ENCODE measurements around the gene SLC39A10. TPM values are rescaled to one million over a fixed set of nuclear protein-coding genes. Genes with fewer than 3 reads are reported as not detected.

The SLC39A10 gene
- total and polyA plus RNA-seq, 2 experiments from 2014 or later = 48.0 to 82.6 TPM

GRCh38 chr2:195612611-195613495 lies 44.2 kb upstream of the SLC39A10 start:
- H3K9me2 ChIP-seq (ENCODE audit: insufficient read depth) = no peaks in the 10 kb centered on the region
- TF ChIP-seq EZH2phosphoT487 (IDR thresholded peaks at IDR 0.05; ENCODE audit: insufficient read depth, low read depth) (no peak), EZH2 (IDR thresholded peaks at IDR 0.05; ENCODE audit: insufficient read depth, poor library complexity, severe bottlenecking) (no peak)
- H4K20me1 ChIP-seq (ENCODE audit: insufficient read depth) = no peaks in the 10 kb centered on the region
- peaks cover 28% of the 10 kb centered on the region for H3F3A ChIP-seq (ENCODE audit: insufficient read depth)
- peak overlapping the region; percentile 52 for H2AFZ ChIP-seq
- WGBS, 2 experiments (ENCODE audit: low coverage in 1 of 2, low lambda C conversion rate in 2 of 2, missing lambda C conversion rate in 2 of 2) = 1 to 5% methylated on average over 3 of the region's 3 CpGs
- no peaks in the 10 kb centered on the region for H3K36me3 ChIP-seq (ENCODE audit: low read depth)
- peaks cover 27% of the 10 kb centered on the region for H3K4me1 ChIP-seq (ENCODE audit: insufficient read depth)
- peak overlapping the region; percentile 85 for H3K4me2 ChIP-seq (ENCODE audit: unreplicated experiment)
- in situ Hi-C loops (cut with MboI) = no loop called here
- H3K4me3 ChIP-seq = peak overlapping the region; percentile 72
- 0 out of 2 replicates have a peak, but pooled peaks cover 9% of the 10 kb centered on the region for H3K79me2 ChIP-seq (ENCODE audit: insufficient read depth)
- peak; percentile 75 for DNase-seq
- peak overlapping the region; percentile 86 for H3K27ac ChIP-seq
- no peaks in the 10 kb centered on the region for H3K9me3 ChIP-seq (ENCODE audit: low read depth)
- H3K9ac ChIP-seq = peak overlapping the region; percentile 76
- no peaks in the 10 kb centered on the region for H3K27me3 ChIP-seq (replicated peaks; ENCODE audit: insufficient read depth)

GRCh38 chr2:195613922-195614321 lies 43.1 kb upstream of the SLC39A10 start:
- no peaks in the 10 kb centered on the region for H3K27me3 ChIP-seq (replicated peaks; ENCODE audit: insufficient read depth)
- in situ Hi-C loops (cut with MboI) = no loop called here
- H3K36me3 ChIP-seq (ENCODE audit: low read depth) = no peaks in the 10 kb centered on the region
- peaks cover 28% of the 10 kb centered on the region for H3F3A ChIP-seq (ENCODE audit: insufficient read depth)
- H3K4me2 ChIP-seq (ENCODE audit: unreplicated experiment) = peak overlapping the region; percentile 85
- no peaks in the 10 kb centered on the region for H3K9me2 ChIP-seq (ENCODE audit: insufficient read depth)
- H3K27ac ChIP-seq = peak overlapping the region; percentile 86
- TF ChIP-seq EZH2 (IDR thresholded peaks at IDR 0.05; ENCODE audit: insufficient read depth, poor library complexity, severe bottlenecking) = no peak
- no peak for TF ChIP-seq EZH2phosphoT487 (IDR thresholded peaks at IDR 0.05; ENCODE audit: insufficient read depth, low read depth)
- H3K4me1 ChIP-seq (ENCODE audit: insufficient read depth) = peaks cover 27% of the 10 kb centered on the region
- peak; percentile 94 for DNase-seq
- no peaks in the 10 kb centered on the region for H4K20me1 ChIP-seq (ENCODE audit: insufficient read depth)
- H3K9ac ChIP-seq = peak overlapping the region; percentile 76
- 0 out of 2 replicates have a peak, but pooled peaks cover 9% of the 10 kb centered on the region for H3K79me2 ChIP-seq (ENCODE audit: insufficient read depth)
- peak overlapping the region; percentile 72 for H3K4me3 ChIP-seq
- no peaks in the 10 kb centered on the region for H3K9me3 ChIP-seq (ENCODE audit: low read depth)
- no peak overlapping the region for H2AFZ ChIP-seq
- WGBS, 2 experiments (ENCODE audit: low coverage in 1 of 2, low lambda C conversion rate in 2 of 2, missing lambda C conversion rate in 2 of 2) = 0 to 3% methylated on average over 2 of the region's 2 CpGs

GRCh38 chr2:195619590-195619989 lies 37.4 kb upstream of the SLC39A10 start:
- TF ChIP-seq EZH2phosphoT487 (IDR thresholded peaks at IDR 0.05; ENCODE audit: insufficient read depth, low read depth) (no peak), EZH2 (IDR thresholded peaks at IDR 0.05; ENCODE audit: insufficient read depth, poor library complexity, severe bottlenecking) (no peak)
- H3K27ac ChIP-seq = no peak overlapping the region

GRCh38 chr2:195620501-195620900 lies 36.5 kb upstream of the SLC39A10 start:
- 0 out of 2 replicates have a peak overlapping the region, but pooled peaks have one; percentile 0 for H3K27ac ChIP-seq
- in situ Hi-C loops (cut with MboI) = no loop called here
- WGBS, 2 experiments (ENCODE audit: low coverage in 1 of 2, low lambda C conversion rate in 2 of 2, missing lambda C conversion rate in 2 of 2) = 43 to 44% methylated on average over 3 of the region's 3 CpGs

More at GRCh38 chr2:195619590-195619989, 37.4 kb upstream of the SLC39A10 start:
- no peak overlapping the region for H2AFZ ChIP-seq
- no peak overlapping the region for H3K4me3 ChIP-seq
- no peaks in the 10 kb centered on the region for H3K36me3 ChIP-seq (ENCODE audit: low read depth)
- peaks cover 17% of the 10 kb centered on the region for H3F3A ChIP-seq (ENCODE audit: insufficient read depth)
- H3K9ac ChIP-seq = no peak overlapping the region
- peak; percentile 5 for DNase-seq
- H3K9me2 ChIP-seq (ENCODE audit: insufficient read depth) = no peaks in the 10 kb centered on the region
- no peak overlapping the region for H3K4me2 ChIP-seq (ENCODE audit: unreplicated experiment)
- in situ Hi-C loops (cut with MboI) = no loop called here
- no peaks in the 10 kb centered on the region for H3K27me3 ChIP-seq (replicated peaks; ENCODE audit: insufficient read depth)
- no peaks in the 10 kb centered on the region for H3K9me3 ChIP-seq (ENCODE audit: low read depth)
- H4K20me1 ChIP-seq (ENCODE audit: insufficient read depth) = no peaks in the 10 kb centered on the region
- peaks cover 24% of the 10 kb centered on the region for H3K4me1 ChIP-seq (ENCODE audit: insufficient read depth)
- H3K79me2 ChIP-seq (ENCODE audit: insufficient read depth) = 0 out of 2 replicates have a peak, but pooled peaks cover 9% of the 10 kb centered on the region
- 81 to 85% methylated on average over 3 of the region's 3 CpGs for WGBS, 2 experiments (ENCODE audit: low coverage in 1 of 2, low lambda C conversion rate in 2 of 2, missing lambda C conversion rate in 2 of 2)

More at GRCh38 chr2:195620501-195620900, 36.5 kb upstream of the SLC39A10 start:
- no peak overlapping the region; the same call in 1 of the 2 replicates for H2AFZ ChIP-seq
- no peaks in the 10 kb centered on the region for H3K9me3 ChIP-seq (ENCODE audit: low read depth)
- H3K79me2 ChIP-seq (ENCODE audit: insufficient read depth) = 0 out of 2 replicates have a peak, but pooled peaks cover under 1% of the 10 kb centered on the region
- no peaks in the 10 kb centered on the region for H4K20me1 ChIP-seq (ENCODE audit: insufficient read depth)
- H3K4me2 ChIP-seq (ENCODE audit: unreplicated experiment) = peak overlapping the region; percentile 13
- H3K36me3 ChIP-seq (ENCODE audit: low read depth) = no peaks in the 10 kb centered on the region
- peaks cover 17% of the 10 kb centered on the region for H3K4me1 ChIP-seq (ENCODE audit: insufficient read depth)
- TF ChIP-seq EZH2 (IDR thresholded peaks at IDR 0.05; ENCODE audit: insufficient read depth, poor library complexity, severe bottlenecking) (no peak), EZH2phosphoT487 (IDR thresholded peaks at IDR 0.05; ENCODE audit: insufficient read depth, low read depth) (no peak)
- H3K9ac ChIP-seq = no peak overlapping the region
- no peaks in the 10 kb centered on the region for H3K9me2 ChIP-seq (ENCODE audit: insufficient read depth)
- no peak overlapping the region for H3K4me3 ChIP-seq
- H3F3A ChIP-seq (ENCODE audit: insufficient read depth) = peaks cover 9% of the 10 kb centered on the region
- DNase-seq = peak; percentile 33
- no peaks in the 10 kb centered on the region for H3K27me3 ChIP-seq (replicated peaks; ENCODE audit: insufficient read depth)

Data from GM23248 (cell line).